GM12878 (cell line): ENCODE data around the gene TNFRSF14. TPM values are rescaled to one million over a fixed set of nuclear protein-coding genes. Genes with fewer than 3 reads are reported as not detected.

Source experiments
- ATAC-seq: fragments of 200-7000 bp; cut with Tn5 transposase; 3 replicates; pipeline ENCODE4 v1.9.1; 2020; ENCODE audit warnings: mild to moderate bottlenecking, moderate library complexity
- BruUV-seq: library from RNA; stranded (reverse); fragments of 400-500 nt; replicated peaks from 2 replicates; lab custom pipeline; 2021; lab: Mats Ljungman, UMichigan
- CTCF ChIA-PET: fragments of 300-600 bp; sonication (Branson Sonifier 250); formaldehyde crosslinking; extraction: SDS; loops from one replicate; lab custom pipeline; 2021; ENCODE audit warnings: inconsistent platforms; lab: Yijun Ruan, JAX
- POLR2A ChIA-PET: fragments of 350-600 bp; formaldehyde crosslinking; extraction: SDS; loops from one replicate; lab custom pipeline; 2021; ENCODE audit warnings: inconsistent platforms; lab: Charles Lee
- RAD21 ChIA-PET: fragments of 300-600 bp; sonication (Branson Sonifier 250); formaldehyde crosslinking; loops from one replicate; lab custom pipeline; 2023; ENCODE audit warnings: antibody characterized with exemption; ENCODE audit not compliant: unreplicated experiment; lab: Charles Lee
- SMC1A ChIA-PET: fragments of 300-600 bp; sonication (Branson Sonifier 250); formaldehyde crosslinking; loops from one replicate; lab custom pipeline; 2023; ENCODE audit not compliant: unreplicated experiment, uncharacterized antibody; lab: Charles Lee
- DNase-seq: peaks from one replicate; pipeline ENCODE4 v3.0.0-alpha.2; 2011; ENCODE audit warnings: low read depth, low spot score
- FAIRE-seq: peaks from 3 replicates; lab custom pipeline; 2011; peaks lifted over from hg19 to GRCh38; lab: Jason Lieb, UNC
- H2AFZ ChIP-seq: 2 replicates; pipeline ENCODE4 v1.6.0; 2011; ENCODE audit warnings: low read depth, low read length, control low read depth; ENCODE audit not compliant: control insufficient read depth
- H3K27ac ChIP-seq: 2 replicates; pipeline ENCODE4 v1.5.1; 2011; ENCODE audit warnings: control low read depth; ENCODE audit not compliant: control insufficient read depth, insufficient read depth
- H3K27me3 ChIP-seq, 2 experiments: replicated peaks in 1 of 2; 2 replicates each; pipeline versions ENCODE4 v1.6.0 to v1.6.1; 2011; ENCODE audit warnings: low read length in 1 of 2; ENCODE audit not compliant: control insufficient read depth in 2 of 2, insufficient read depth in 2 of 2
- H3K36me3 ChIP-seq, 2 experiments: 2 replicates each; pipeline ENCODE4 v1.5.1; 2011; ENCODE audit warnings: low read length in 1 of 2; ENCODE audit not compliant: control insufficient read depth in 2 of 2, insufficient read depth in 2 of 2
- H3K4me1 ChIP-seq: 2 replicates; pipeline ENCODE4 v1.6.1; 2011; ENCODE audit warnings: mild to moderate bottlenecking, low read length, moderate library complexity, mixed read lengths; ENCODE audit not compliant: control insufficient read depth, insufficient read depth
- H3K4me2 ChIP-seq: 2 replicates; pipeline ENCODE4 v1.6.0; 2011; ENCODE audit warnings: control low read depth; ENCODE audit not compliant: control insufficient read depth, insufficient read depth
- H3K4me3 ChIP-seq: fragments of 200-600 bp; sonication (generic); 2 replicates; pipeline ENCODE4 v1.5.1; 2016
- H3K79me2 ChIP-seq: 2 replicates; pipeline ENCODE4 v1.6.0; 2011; ENCODE audit warnings: low read length; ENCODE audit not compliant: control insufficient read depth, insufficient read depth
- H3K9ac ChIP-seq: 2 replicates; pipeline ENCODE4 v1.8.0; 2011; ENCODE audit warnings: low read length, control low read depth, mixed read lengths; ENCODE audit not compliant: control insufficient read depth, insufficient read depth
- H3K9me3 ChIP-seq: replicated peaks from 3 replicates; pipeline ENCODE4 v1.5.1; 2011; ENCODE audit warnings: mild to moderate bottlenecking, low read length; ENCODE audit not compliant: control insufficient read depth, insufficient read depth
- H4K20me1 ChIP-seq: 2 replicates; pipeline ENCODE4 v1.6.0; 2011; ENCODE audit not compliant: control insufficient read depth, insufficient read depth
- CEBPB ChIP-seq, 2 experiments: fragments of 150-350 bp in 1 of 2; IDR thresholded peaks; 2 replicates each; pipeline ENCODE4 v1.6.1; 2012 to 2014; ENCODE audit warnings: low read depth in 2 of 2, low read length in 2 of 2, borderline replicate concordance in 1 of 2, inconsistent platforms in 1 of 2
- FOXK2 ChIP-seq: fragments of 450-650 bp; IDR thresholded peaks from 2 replicates; pipeline ENCODE4 v1.6.1; 2017; ENCODE audit warnings: mild to moderate bottlenecking, moderate library complexity
- GABPA ChIP-seq: IDR thresholded peaks from 2 replicates; pipeline ENCODE4 v1.6.1; 2014; ENCODE audit warnings: antibody characterized with exemption, low read depth, mild to moderate bottlenecking, inconsistent platforms
- HDAC6 ChIP-seq: fragments of 200-600 bp; sonication (generic); IDR thresholded peaks from one replicate; pipeline ENCODE4 v1.8.0; 2017; ENCODE audit warnings: antibody characterized with exemption; ENCODE audit not compliant: unreplicated experiment
- MYC ChIP-seq: IDR thresholded peaks from 2 replicates; pipeline ENCODE4 v1.6.1; 2011; ENCODE audit warnings: mild to moderate bottlenecking, low read length, moderate library complexity, inconsistent platforms; ENCODE audit not compliant: insufficient read depth, insufficient replicate concordance, insufficient read length, severe bottlenecking
- SMAD5 ChIP-seq: IDR thresholded peaks from 2 replicates; pipeline ENCODE4 v1.6.1; 2016; ENCODE audit warnings: antibody characterized with exemption, low read depth
- SUZ12 ChIP-seq: fragments of 200-600 bp; sonication (generic); IDR thresholded peaks from one replicate; pipeline ENCODE4 v1.6.1; 2018; ENCODE audit warnings: antibody characterized with exemption, mild to moderate bottlenecking; ENCODE audit not compliant: unreplicated experiment
- WGBS: methylation state at CpG from one replicate; pipeline ENCODE4 v1.1.6; 2016; ENCODE audit warnings: low lambda C conversion rate; ENCODE audit not compliant: insufficient replicate concordance, insufficient coverage; ENCODE audit errors: missing lambda C conversion rate; 5-methylcytosine and 5-hydroxymethylcytosine counted together
- in situ Hi-C: fragments of 300-500 bp; cut with MboI; formaldehyde crosslinking; loops from 9 replicates; pipeline ENCODE4 v1.14.3; 2018; ENCODE audit warnings: mixed read lengths
- intact Hi-C: fragments of 100-400 bp; cut with micrococcal nuclease; formaldehyde crosslinking; loops from one replicate; pipeline ENCODE4 v1.14.2; 2022; ENCODE audit not compliant: unreplicated experiment
- polyA plus RNA-seq, 11 experiments: library from polyadenylated mRNA; depleted of rRNA in 4 of 11; unstranded in 6 of 11; stranded (reverse) in 5 of 11; fragments of >200 nt; fragmentation: Nextera tagmentation in 4 of 11; fragmentation: Illumina TruSeq in 1 of 11; extraction: Ambion mirVana in 4 of 11; extraction: Trizol in 1 of 11; gene quantifications; 1 replicate in 1 of 11; 2 replicates in 10 of 11; pipeline versions ENCODE4 v1.2.1 to v1.2.3, GENCODE V29; 2011 to 2016; ENCODE audit warnings: inconsistent platforms in 2 of 11, missing spikeins in 2 of 11, low read depth in 1 of 11
- total RNA-seq, 4 experiments: library from RNA; depleted of rRNA in 3 of 4; stranded (reverse); fragments of >200 nt in 3 of 4; fragmentation: Illumina TruSeq in 1 of 4; extraction: Trizol in 1 of 4; gene quantifications; 2 replicates each; pipeline versions ENCODE4 v1.2.1 to v1.2.3, GENCODE V29; 2013 to 2021
- TF ChIP-seq, protein P1 (sequence below): IDR thresholded peaks from 2 replicates; pipeline ENCODE4 v1.6.1; 2011; ENCODE audit warnings: borderline replicate concordance, low read depth, mild to moderate bottlenecking, moderate library complexity, low read length; ENCODE audit not compliant: insufficient read depth, poor library complexity, severe bottlenecking

The TNFRSF14 gene
- total and polyA plus RNA-seq, 10 of the 15 experiments (the other 5 are each of a cell fraction or from before 2014, with no cell fraction given) = 0.43 to 114 (median 41.5) TPM

DNA sequence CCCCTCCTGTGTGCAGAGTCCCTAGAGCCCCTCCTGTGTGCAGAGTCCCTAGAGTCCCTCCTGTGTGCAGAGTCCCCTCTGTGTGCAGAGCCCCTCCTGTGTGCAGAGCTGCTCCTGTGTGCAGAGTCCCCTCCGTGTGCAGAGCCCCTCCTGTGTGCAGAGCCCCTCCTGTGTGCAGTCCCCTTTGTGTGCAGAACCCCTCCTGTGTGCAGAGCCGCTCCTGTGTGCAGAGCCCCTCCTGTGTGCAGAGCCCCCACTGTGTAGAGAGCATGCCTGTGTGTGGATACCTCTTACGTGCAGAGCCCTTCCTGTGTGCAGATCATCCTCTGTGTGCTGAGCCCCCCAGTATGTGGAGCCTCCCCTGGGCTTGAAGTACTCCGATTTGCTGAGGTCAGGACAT lies 17.8 kb upstream of the TNFRSF14 start:
- in situ Hi-C loops = no loop called here
- intact Hi-C loops = no loop called here
- H3K4me2 ChIP-seq = no peak overlapping the region
- H3K36me3 ChIP-seq = no peaks in the 10 kb centered on the region
- no peaks in the 10 kb centered on the region for H3K79me2 ChIP-seq
- ChIA-PET POLR2A (no interaction called here), CTCF (no interaction called here), RAD21 (no interaction called here), SMC1A (no interaction called here)
- H3K4me1 ChIP-seq = peaks cover 7% of the 10 kb centered on the region; the same call in 1 of the 2 replicates
- no peak overlapping the region for H2AFZ ChIP-seq
- no TSS peak for BruUV-seq
- WGBS = 16% methylated on average over 4 of the region's 4 CpGs
- DNase-seq (no peak), FAIRE-seq (no peak), ATAC-seq (no peak)
- no peak overlapping the region for H3K4me3 ChIP-seq
- H3K27me3 ChIP-seq = no peaks in the 10 kb centered on the region; a peak in 2 of 4 replicates
- H3K9me3 ChIP-seq = no peaks in the 10 kb centered on the region
- no peak overlapping the region for H3K27ac ChIP-seq
- H4K20me1 ChIP-seq = no peaks in the 10 kb centered on the region
- TF ChIP-seq SUZ12 (no peak), HDAC6 (no peak), MYC (no peak), GABPA (no peak), CEBPB (IDR thresholded peaks at IDR 0.05; ENCODE audit: borderline replicate concordance in 1 of 2, low read depth in 2 of 2, low read length in 2 of 2) (no peak), FOXK2 (no peak), SMAD5 (no peak)
- TF ChIP-seq, protein P1, sequence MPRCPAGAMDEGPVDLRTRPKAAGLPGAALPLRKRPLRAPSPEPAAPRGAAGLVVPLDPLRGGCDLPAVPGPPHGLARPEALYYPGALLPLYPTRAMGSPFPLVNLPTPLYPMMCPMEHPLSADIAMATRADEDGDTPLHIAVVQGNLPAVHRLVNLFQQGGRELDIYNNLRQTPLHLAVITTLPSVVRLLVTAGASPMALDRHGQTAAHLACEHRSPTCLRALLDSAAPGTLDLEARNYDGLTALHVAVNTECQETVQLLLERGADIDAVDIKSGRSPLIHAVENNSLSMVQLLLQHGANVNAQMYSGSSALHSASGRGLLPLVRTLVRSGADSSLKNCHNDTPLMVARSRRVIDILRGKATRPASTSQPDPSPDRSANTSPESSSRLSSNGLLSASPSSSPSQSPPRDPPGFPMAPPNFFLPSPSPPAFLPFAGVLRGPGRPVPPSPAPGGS = no peak
- TF ChIP-seq, all 136 proteins: peak for 0
- H3K9ac ChIP-seq = no peak overlapping the region
